Colonic mucosa (tissue), 4 donors: ENCODE measurements around the gene IFT81. TPM values are rescaled to one million over a fixed set of nuclear protein-coding genes. Genes with fewer than 3 reads are reported as not detected.

Source experiments
- DNase-seq: peaks from one replicate; pipeline ENCODE4 v3.0.0-alpha.2; 2020
- H3K27ac ChIP-seq: fragments of 200-600 bp; one replicate; pipeline ENCODE4 v1.8.0; 2021
- H3K27me3 ChIP-seq: fragments of 200-600 bp; one replicate; pipeline ENCODE4 v1.8.0; 2021
- H3K36me3 ChIP-seq: fragments of 200-600 bp; one replicate; pipeline ENCODE4 v1.8.0; 2021
- H3K4me1 ChIP-seq: fragments of 200-600 bp; one replicate; pipeline ENCODE4 v1.8.0; 2021; ENCODE audit warnings: mild to moderate bottlenecking
- H3K4me3 ChIP-seq: fragments of 200-600 bp; one replicate; pipeline ENCODE4 v1.8.0; 2021
- H3K9ac ChIP-seq, 2 donors: one replicate each; pipeline ENCODE4 v1.7.0; 2013; ENCODE audit warnings: control low read depth in 2 of 2, low read depth in 2 of 2, low read length in 2 of 2
- H3K9me3 ChIP-seq: fragments of 200-600 bp; one replicate; pipeline ENCODE4 v1.8.0; 2021
- intact Hi-C: fragments of 100-400 bp; cut with DNase I; formaldehyde crosslinking; loops from one replicate; pipeline ENCODE4 v1.14.1; 2022
- total RNA-seq, 2 donors: library from RNA; stranded (reverse); fragmentation: NEBNext Ultra II Directional in 1 of 2; extraction: Animal tissue kit (Norgen Biotek cat#: 25700) in 1 of 2; gene quantifications; one replicate each; pipeline ENCODE4 v1.2.1, GENCODE V29; 2021
- TF ChIP-seq, protein P1 (sequence below): fragments of 200-600 bp; IDR thresholded peaks from one replicate; pipeline ENCODE4 v1.8.0; 2022; ENCODE audit warnings: antibody characterized with exemption, mild to moderate bottlenecking
- donor health status: healthy.
- donor health status: DM: no; HTN: no; CAD: no.
- donor health status: DM: no; HTN: no; CAD: no.

Gene IFT81
- total RNA-seq, 2 donors from 2014 or later = 4.2 to 5.3 TPM

DNA sequence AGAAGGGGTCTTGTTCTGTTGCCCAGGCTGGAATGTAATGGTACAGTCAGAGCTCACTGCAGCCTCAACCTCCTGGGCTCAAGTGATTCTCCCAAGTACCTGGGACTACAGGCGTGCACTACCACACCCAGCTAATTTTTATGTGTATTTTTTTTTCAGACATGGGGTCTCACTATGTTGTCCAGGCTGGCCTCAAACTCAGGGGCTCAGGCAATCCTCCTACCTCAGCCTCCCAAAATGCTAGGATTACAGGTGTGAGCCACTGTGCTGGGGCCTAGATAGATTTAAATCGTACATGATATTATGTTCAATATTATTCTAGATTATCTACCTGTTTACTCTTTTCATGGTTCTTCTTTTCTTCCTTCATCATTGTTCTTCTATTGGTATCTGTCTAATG lies 61.5 kb downstream of the IFT81 start:
- Histone ChIP-seq H3K27me3 (no peaks in the 10 kb centered on the region), H3K27ac (no peak overlapping the region), H3K9me3 (no peaks in the 10 kb centered on the region), H3K36me3 (no peaks in the 10 kb centered on the region), H3K4me1 (no peaks in the 10 kb centered on the region), H3K4me3 (no peak overlapping the region), H3K9ac (no peak overlapping the region)
- no peak for DNase-seq
- intact Hi-C loops = no loop called here
- TF ChIP-seq, protein P1, sequence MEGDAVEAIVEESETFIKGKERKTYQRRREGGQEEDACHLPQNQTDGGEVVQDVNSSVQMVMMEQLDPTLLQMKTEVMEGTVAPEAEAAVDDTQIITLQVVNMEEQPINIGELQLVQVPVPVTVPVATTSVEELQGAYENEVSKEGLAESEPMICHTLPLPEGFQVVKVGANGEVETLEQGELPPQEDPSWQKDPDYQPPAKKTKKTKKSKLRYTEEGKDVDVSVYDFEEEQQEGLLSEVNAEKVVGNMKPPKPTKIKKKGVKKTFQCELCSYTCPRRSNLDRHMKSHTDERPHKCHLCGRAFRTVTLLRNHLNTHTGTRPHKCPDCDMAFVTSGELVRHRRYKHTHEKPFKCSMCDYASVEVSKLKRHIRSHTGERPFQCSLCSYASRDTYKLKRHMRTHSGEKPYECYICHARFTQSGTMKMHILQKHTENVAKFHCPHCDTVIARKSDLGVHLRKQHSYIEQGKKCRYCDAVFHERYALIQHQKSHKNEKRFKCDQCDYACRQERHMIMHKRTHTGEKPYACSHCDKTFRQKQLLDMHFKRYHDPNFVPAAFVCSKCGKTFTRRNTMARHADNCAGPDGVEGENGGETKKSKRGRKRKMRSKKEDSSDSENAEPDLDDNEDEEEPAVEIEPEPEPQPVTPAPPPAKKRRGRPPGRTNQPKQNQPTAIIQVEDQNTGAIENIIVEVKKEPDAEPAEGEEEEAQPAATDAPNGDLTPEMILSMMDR = no peak

DNA sequence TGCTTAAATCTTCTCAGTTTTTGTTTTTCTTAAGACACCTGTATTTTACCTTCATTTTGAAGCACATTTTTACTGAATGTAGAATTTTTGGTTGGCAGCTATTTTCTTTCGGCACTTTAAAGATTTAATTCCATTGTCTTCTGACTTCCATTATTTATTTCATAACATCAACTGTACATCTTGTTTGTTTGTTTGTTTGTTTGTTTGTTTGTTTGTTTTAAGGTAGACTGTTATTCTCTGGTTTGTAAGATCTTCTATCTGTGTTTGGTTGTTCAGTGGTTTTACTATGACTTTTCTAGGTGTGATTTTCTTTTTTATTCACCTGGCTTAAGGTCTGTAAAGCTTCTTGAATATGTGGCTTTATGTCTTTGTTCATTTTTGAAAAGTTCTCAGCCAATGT lies 61.9 kb downstream of the IFT81 start:
- Histone ChIP-seq H3K36me3 (no peaks in the 10 kb centered on the region), H3K4me3 (no peak overlapping the region), H3K27ac (no peak overlapping the region), H3K9me3 (no peaks in the 10 kb centered on the region), H3K9ac (no peak overlapping the region), H3K27me3 (no peaks in the 10 kb centered on the region), H3K4me1 (no peaks in the 10 kb centered on the region)
- TF ChIP-seq, protein P1 = no peak
- intact Hi-C loops = no loop called here
- no peak for DNase-seq

DNA sequence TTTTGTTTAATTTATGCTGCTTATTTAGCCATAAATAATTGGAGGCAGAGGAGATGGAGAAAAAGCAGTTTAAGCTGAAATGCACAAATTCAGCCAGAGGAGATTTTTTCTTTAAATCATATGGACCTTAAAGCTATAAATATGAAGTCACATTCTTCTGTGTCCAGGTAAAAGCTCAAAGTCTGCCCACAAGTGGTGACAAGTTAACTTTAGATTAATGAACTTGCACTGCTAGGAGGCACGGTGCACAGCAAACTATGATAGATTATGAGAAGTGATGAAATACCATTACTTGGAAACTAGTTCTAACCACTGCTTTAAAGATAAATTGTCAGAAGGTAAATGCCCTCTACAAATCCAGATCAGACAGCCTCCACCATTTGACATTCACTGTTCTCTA lies 69.0 kb downstream of the IFT81 start:
- DNase-seq = no peak
- H3K27me3 ChIP-seq = no peaks in the 10 kb centered on the region
- no peak overlapping the region for H3K27ac ChIP-seq
- intact Hi-C loops = no loop called here
- TF ChIP-seq, protein P1 = no peak
- no peaks in the 10 kb centered on the region for H3K36me3 ChIP-seq
- no peaks in the 10 kb centered on the region for H3K9me3 ChIP-seq
- H3K4me1 ChIP-seq = no peaks in the 10 kb centered on the region
- H3K9ac ChIP-seq = no peak overlapping the region
- H3K4me3 ChIP-seq = no peak overlapping the region

DNA sequence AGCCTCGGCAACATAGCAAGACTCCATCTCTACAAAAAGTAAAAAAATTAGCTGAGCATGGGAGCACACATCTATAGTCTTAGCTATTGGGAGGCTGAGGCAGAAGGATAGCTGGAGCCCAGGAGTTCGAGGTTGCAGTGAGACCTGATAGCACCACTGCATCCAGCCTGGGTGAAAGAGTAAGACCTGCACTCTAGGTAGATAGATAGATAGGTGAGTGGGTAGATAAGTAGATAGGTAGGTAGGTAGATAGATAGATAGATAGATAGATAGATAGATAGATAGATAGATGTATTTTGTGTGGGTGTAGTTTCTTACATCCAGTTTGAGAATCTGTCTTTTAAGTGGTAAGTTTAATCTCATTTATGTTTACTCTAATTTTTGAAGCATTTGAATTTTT lies 72.8 kb downstream of the IFT81 start:
- Histone ChIP-seq H3K27me3 (no peaks in the 10 kb centered on the region), H3K4me3 (no peak overlapping the region), H3K9ac (no peak overlapping the region), H3K9me3 (no peaks in the 10 kb centered on the region), H3K27ac (no peak overlapping the region), H3K36me3 (no peaks in the 10 kb centered on the region), H3K4me1 (no peaks in the 10 kb centered on the region)
- TF ChIP-seq, protein P1 = no peak
- no peak for DNase-seq
- intact Hi-C loops = no loop called here

DNA sequence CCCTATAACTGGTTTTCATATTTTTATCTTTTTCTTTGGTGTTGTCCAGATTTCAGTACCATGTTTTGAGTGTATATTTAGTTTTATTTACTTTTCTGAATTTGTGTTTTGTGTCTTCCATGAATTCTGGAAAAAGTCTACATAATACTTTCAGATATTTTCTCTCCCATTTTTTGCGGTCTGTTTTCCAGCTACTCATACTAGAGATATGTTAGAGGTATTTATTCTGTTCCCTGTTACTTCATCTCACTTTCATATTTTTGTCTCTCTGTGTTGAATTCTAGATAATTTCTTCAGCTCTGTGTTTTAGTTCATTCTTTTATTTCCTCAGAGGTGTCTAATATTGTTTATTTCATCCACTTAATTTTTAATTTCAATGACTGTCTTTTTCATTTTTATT lies 74.2 kb downstream of the IFT81 start:
- TF ChIP-seq, protein P1 = no peak
- Histone ChIP-seq H3K9ac (no peak overlapping the region), H3K9me3 (no peaks in the 10 kb centered on the region)

More for the DNA sequence above, 74.2 kb downstream of the IFT81 start:
- no peak overlapping the region for H3K27ac ChIP-seq
- intact Hi-C loops = no loop called here
- DNase-seq = no peak
- no peaks in the 10 kb centered on the region for H3K27me3 ChIP-seq
- H3K36me3 ChIP-seq = no peaks in the 10 kb centered on the region
- H3K4me3 ChIP-seq = no peak overlapping the region
- no peaks in the 10 kb centered on the region for H3K4me1 ChIP-seq
